ENCODE results near the gene PIMREG.

DNA sequence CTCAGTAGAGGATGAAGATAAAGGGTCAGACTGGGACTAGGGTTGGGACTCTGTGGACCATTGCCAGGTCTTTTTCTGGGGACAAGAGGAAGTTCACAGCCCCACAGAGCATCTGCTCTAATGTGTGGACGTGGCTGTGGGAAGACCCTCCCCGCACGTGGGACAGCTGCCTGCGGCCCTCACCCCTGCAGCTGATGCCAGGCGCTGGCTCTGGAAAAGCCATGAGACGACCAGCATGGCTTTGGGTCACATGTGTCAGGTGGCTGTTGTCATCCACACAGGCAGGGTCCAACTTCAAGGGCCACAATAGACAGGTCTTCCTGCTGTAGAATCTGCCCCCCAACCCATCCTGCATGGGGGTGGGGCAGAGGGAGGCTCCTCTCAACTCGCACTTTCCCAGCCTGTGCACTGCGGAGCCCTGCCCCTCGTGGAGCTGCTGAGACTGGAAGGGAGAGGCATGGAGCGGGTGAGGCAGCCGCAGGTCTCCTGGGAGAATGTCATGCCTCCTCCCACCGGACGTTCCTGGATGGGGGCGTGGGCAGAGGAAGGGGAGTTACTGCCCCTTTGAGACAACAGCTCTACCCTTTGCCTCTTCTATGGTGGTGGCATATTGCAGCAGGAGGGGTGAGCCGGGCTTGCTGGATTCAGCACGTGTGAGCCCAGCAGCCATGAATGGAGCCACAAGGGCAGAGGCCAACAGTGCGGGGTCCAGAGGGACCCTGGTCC is 53.4 kb downstream of the PIMREG start:
- TF ChIP-seq EZH2 (IDR thresholded peaks at IDR 0.05; ENCODE audit: insufficient read depth, poor library complexity, severe bottlenecking) (no peak), EZH2phosphoT487 (IDR thresholded peaks at IDR 0.05; ENCODE audit: insufficient read depth, low read depth) (no peak)
